Measurements from ENCODE around the gene CCDC92.

GRCh38 chr12:123998991-123999359 lies 26.3 kb upstream of the CCDC92 start:
- TF ChIP-seq CTCF (IDR thresholded peaks at IDR 0.05; ENCODE audit: low read depth, low read length, poor library complexity, severe bottlenecking) (no peak), EZH2phosphoT487 (IDR thresholded peaks at IDR 0.05; ENCODE audit: borderline replicate concordance, low read length) (no peak)
